Inflammatory macrophage (primary cell): Measurements from ENCODE around the gene CAMSAP1.

ENCODE experiments used
- DNase-seq, 2 donors: peaks; one replicate each; pipeline ENCODE4 v3.0.0-alpha.2; 2020 to 2022

The CAMSAP1 gene

GRCh38 chr9:135788576-135789300, 118.6 kb downstream of the CAMSAP1 start:
- no peak for DNase-seq

GRCh38 chr9:135787776-135788575, 119.4 kb downstream of the CAMSAP1 start:
- no peak for DNase-seq

DNA sequence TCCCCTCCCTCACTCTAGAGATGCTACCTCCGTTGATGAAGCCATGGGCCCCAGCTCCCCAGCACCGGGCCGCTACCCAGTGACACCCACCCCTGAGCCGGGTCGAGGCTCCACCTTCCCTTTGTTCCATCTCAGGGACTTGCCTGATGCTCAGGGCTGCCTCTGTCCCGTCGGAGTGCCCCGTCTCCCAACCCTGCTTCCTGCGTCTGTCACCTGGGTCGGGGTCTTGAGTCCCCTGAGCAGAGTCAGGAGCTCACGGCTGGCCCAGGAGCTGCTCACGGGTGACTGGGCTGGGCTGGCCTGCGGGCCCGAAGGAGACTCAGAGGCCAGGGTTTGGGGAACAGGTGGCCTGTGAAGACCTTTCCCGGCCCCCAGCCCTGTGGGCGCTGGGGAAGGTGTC, 120.0 kb downstream of the CAMSAP1 start:
- no peak for DNase-seq

GRCh38 chr9:135786146-135786690, 121.1 kb downstream of the CAMSAP1 start:
- no peak for DNase-seq

DNA sequence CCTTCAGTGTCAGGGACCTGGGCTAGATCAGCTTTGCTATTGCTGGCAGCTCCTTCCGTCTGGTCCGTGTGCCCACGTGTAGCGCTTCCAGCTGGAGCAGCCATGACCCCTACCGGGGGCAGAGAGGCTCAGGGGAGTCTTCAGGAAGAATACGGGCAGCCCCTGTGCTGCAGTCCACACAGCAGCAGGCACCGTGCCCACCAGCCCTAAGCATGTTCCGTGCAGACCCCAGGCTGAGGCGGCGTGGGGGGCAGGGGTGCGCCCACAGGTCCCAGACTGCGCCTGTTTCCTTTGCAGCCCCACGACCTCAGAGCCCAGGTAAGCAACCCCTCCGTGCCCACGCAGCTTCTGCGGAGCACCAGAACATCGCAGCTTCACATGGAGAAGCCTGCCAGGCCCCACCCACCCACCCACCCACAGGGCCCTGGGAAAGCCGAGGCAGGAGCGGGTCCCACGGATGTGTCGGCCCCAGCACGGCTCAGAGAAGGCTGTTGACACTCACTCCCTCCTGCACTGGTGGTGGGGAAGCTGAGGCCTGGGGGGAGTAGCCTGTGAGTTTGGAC, 122.3 kb downstream of the CAMSAP1 start:
- no peak for DNase-seq

DNA sequence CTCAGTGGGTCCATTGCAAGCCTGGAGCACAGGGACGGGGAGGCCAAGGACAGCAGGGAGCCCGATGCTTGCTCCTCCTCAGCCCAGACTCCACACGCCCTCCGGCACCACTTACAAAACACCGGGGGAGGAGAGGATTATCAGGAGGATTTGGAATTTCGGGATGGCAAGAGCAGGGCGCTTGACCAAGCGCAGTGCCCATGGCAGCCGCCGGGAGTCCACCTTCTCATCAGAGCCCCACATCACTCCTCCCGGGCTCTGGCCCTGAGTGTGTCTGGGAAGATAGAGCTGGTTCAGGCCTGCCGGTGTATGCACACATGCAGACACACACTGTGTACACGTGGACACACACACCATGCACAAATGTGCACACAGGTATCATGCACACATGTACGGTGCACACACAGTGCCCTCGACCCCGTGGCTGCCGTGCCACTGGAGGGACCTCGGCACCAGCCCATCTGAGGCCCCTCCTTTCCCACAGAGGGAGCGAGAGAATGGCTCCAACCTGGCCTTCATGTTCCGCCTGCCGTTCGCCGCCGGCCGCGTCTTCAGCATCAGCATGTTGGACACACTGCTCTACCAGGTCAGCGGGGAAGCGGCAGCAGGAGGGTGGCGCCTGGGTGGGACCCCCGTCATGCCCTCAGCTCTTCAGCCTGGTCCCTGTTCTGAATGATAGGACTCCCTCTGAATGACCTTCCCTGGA, 123.7 kb downstream of the CAMSAP1 start:
- no peak for DNase-seq

- DNase-seq: no peak
These were observed 124.4 kb downstream of the CAMSAP1 start for GRCh38 chr9:135782946-135783345.

DNA sequence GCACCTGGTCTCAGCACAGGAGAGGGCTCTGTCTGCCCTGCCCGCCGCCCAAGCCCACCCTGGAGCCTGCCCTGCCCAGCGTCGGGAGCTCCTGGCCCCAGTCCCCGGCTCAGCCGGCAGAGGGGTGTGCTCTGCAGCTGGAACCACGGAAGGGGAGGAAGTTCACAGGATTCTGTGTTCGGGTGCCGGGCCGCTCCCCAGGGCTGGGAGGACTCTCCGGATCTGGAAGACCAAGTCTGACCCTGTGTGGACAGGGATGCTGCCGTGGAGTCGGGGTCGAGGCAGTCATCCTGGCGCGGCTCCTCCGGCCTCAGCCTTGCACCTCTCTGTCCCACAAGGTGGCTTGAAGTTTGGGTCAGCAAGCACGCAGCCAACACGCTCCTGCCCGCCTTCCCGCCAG, 126.7 kb downstream of the CAMSAP1 start:
- DNase-seq: no peak

GRCh38 chr9:135780086-135780485, 127.3 kb downstream of the CAMSAP1 start:
- no peak for DNase-seq

- DNase-seq: no peak
These were observed 127.8 kb downstream of the CAMSAP1 start for GRCh38 chr9:135779571-135779970.

DNA sequence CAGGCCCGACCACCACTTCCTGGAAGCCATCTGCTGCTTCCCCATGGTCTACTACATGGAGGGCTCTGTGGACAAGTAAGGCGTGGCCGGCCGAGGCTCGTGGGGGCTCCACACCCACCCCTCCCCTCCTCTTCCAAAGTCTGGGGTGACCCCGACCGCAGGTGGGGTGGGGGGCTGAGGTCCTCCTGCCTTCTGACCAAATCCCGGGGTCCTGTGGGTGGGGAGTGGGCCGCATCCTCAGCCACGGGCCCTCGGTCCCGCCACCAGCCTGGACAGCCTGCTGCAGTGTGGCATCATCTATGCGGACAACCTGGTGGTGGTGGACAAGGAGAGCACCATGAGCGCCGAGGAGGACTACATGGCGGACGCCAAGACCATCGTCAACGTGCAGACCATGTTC, 128.9 kb downstream of the CAMSAP1 start:
- no peak for DNase-seq

GRCh38 chr9:135777623-135778177, 129.6 kb downstream of the CAMSAP1 start:
- no peak for DNase-seq

- no peak for DNase-seq
These were observed 130.3 kb downstream of the CAMSAP1 start for GRCh38 chr9:135776893-135777622.

DNA sequence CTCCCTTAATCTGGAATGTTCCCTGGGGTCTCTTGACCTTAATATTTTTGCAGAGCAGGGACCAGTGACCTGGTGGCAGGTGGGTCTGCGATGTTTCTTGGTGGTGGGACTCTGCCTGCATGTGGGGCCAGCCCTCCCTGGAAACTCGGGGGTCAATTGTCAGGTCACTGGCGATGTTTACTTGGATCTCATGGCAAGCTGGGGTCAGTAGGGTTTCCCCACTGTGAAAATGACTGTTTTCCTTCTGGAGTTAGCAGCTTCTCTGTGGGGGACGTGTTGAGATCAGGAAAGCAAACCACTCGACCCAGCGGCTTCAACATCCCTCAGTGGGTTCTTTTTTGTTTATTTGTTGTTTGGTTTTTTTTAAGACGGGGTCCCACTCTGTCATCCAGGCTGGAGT, 131.4 kb downstream of the CAMSAP1 start:
- DNase-seq: no peak

- no peak for DNase-seq
These were observed 132.4 kb downstream of the CAMSAP1 start for GRCh38 chr9:135774794-135775525.

DNA sequence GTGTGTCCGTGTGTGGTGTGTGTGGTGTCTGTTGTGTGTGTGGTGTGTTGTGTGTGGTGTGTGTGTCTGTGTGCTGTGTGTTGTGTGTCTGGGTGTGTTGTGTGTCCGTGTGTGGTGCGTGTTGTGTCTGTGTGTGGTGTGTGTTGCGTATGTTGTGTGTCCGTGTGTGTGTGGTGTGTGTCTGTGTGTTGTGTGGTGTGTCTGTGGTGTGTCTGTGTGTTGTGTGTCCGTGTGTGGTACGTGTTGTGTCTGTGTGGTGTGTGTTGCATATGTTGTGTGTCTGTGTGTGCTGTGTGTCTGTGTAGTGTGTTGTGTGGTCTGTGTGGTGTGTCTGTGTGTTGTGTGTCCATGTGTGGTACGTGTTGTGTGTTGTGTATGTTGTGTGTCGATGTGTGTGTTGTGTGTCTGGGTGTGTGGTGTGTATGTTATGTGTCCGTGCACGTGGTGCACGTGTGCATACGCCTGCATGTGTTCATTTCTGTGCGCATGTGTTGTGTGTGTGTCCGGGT, 133.1 kb downstream of the CAMSAP1 start:
- no peak for DNase-seq

DNA sequence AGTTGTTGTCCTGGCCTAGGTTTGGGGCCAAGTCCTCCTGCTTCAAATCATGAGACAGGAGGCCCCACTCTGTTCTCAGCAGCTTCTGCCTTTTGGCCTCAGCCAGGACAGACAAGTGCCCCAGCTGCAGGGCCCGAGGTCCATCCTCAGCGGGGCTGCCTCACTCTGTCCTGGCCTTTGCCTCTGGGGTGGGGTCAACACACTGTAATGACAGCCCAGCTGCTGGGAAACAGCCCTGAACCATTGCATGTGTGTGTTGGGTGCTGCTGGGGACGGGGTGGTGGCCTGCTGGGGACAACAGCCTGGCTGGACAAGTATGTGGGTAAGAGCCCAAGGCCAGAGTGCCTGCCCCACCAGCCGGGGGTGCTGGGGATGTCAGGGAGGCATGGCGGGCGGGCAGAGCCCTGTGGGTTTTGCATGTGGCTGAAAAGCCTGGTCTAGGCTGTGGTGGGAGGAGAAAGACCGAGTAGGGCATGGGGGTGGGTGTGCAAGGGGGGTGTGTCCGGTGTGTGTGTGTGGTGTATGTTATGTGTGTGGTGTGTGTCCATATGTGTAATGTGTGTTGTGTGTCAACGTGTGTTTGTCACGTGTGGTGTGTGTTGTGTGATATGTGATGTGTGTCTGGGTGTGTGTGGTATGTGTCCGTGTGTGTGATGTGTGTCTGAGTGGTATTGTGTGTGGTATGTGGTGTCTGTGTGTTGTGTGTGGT, 133.7 kb downstream of the CAMSAP1 start:
- no peak for DNase-seq

GRCh38 chr9:135772702-135773493, 134.4 kb downstream of the CAMSAP1 start:
- no peak for DNase-seq

- DNase-seq: no peak
These were observed 135.2 kb downstream of the CAMSAP1 start for GRCh38 chr9:135772056-135772646.
